Embryonic facial prominence (tissue), 1 donor: ENCODE data around the gene FRAS1.
"Not testable (repeated sequence)": the region's sequence is repeated elsewhere in the genome, so short reads cannot be mapped to it uniquely, and the experiment has no call there.

ENCODE experiments used
- DNase-seq: peaks from one replicate; pipeline ENCODE4 v3.0.0-alpha.2; 2016; ENCODE audit errors: extremely low spot score

FRAS1 gene

GRCh38 chr4:78210694-78211410 is 153.7 kb downstream of the FRAS1 start:
- DNase-seq: no peak

DNA sequence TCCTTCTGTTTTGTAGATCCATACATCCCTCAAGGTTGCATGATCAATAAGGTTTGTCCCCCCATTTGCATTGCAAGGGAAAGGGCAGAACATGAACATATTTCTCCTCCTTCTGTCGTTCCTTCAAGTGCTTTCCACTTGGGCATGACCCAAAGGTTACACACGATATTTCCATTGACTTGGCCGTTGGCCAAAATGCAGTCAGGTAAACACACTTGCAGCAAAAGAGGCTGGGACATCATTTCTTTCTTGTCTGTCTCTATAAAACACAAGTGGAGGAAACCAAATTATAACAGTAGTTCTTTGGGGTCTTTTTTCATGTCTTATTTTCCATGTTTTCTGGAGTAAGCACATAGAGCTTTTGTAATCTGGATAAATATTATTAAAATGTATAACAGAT is 156.1 kb downstream of the FRAS1 start:
- DNase-seq: no peak

- no peak for DNase-seq
Observed at GRCh38 chr4:78214078-78214477, 157.0 kb downstream of the FRAS1 start.

DNA sequence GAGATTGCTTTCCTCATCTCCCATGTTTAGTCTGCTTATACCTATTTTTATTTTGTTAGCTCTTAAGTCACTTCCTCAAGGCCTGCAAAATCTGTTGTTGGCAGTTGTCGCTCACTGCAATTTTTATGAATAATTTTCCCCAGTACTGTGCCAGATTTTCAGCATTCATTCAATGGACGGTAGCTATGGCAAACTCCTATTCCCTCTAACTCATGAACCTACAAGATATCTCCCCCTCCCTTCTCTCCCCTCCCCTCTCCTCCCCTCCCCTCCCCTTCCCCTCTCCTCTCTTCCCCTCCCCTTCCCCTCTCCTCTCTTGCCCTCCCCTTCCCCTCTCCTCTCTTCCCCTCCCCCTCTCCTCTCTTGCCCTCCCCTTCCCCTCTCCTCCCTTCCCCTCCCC is 160.4 kb downstream of the FRAS1 start:
- no peak for DNase-seq

GRCh38 chr4:78218260-78218659 is 161.1 kb downstream of the FRAS1 start:
- no peak for DNase-seq

GRCh38 chr4:78219825-78220224 is 162.7 kb downstream of the FRAS1 start:
- no peak for DNase-seq

DNA sequence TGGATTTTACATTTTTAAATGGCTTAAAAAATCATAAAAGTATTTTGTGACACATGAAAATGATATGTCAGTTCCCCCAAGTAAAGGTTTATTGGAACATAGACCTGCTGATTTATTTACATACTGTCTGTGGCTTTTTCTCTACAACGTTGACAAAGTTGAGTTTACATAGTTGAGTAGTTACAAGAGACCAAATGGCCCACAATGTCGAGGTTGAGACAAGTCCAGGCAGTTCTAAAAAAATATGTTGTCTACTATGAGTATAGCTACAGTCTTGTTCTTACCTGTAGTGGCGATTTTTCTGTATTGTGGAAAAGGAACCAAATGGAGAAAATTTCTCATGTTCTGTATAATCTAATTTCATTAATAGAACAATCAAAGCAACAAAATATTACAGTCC is 163.2 kb downstream of the FRAS1 start:
- DNase-seq: no peak

GRCh38 chr4:78222575-78223186 is 165.6 kb downstream of the FRAS1 start:
- no peak for DNase-seq

DNA sequence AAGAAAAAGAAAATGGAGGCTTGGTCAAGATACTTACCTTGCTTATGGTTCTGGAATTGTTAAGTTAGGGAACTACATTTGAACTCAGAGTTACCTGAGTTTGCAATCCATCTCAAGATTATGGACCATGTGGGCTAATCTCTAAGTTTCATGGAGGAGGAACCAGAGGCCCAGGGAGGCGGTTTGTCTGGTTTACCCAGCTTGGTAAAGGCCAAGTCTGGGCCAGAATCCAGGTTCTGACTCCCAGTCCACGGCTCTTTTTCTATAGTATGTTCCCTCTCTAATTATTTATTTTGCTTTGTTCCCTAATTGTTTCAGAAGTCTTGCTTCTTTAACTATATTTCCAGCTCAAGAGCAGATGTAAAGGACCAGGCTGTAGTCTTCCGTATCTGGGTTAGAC is 168.1 kb downstream of the FRAS1 start:
- no peak for DNase-seq

DNA sequence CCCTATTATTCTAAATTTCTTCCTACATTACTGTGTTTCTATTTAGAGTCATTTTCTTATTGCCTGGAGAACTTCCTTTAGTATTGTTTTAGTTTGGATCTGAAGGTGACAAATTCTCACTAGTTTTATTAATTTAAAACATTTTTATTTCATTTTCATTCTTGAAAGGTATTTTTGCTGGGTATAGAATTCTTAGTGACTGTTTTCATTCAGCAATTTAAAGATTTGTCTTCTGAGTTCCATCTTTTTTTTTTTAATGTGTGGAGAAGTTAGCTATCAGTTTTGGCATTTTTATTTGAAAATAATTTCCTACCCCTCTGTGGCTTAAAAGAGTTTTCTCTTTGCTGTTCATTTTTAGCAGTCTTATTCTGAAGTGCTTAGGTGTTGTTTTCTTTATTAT is 169.2 kb downstream of the FRAS1 start:
- no peak for DNase-seq

GRCh38 chr4:78227411-78228057 is 170.4 kb downstream of the FRAS1 start:
- DNase-seq: no peak

DNA sequence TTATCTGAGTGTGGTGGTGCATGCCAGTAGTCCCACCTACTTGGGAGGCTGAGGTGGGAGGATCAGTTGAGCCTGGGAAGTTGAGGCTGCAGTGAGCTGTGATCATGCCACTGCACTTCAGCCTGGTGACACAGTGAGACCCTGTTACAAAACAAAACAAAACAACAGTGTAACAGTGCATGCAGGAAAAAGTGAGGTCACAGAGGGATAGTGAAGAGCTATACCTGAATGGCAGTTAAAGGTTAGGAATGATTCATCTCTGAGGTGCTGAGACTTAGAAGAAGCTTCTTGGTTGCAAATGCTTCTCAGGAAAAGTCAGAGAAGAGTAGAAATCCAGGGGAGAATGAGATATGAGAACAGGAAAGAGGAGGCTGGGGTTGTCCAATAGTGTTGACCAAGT is 178.7 kb downstream of the FRAS1 start:
- no peak for DNase-seq

- no peak for DNase-seq
Observed at GRCh38 chr4:78237360-78237759, 180.2 kb downstream of the FRAS1 start.

DNA sequence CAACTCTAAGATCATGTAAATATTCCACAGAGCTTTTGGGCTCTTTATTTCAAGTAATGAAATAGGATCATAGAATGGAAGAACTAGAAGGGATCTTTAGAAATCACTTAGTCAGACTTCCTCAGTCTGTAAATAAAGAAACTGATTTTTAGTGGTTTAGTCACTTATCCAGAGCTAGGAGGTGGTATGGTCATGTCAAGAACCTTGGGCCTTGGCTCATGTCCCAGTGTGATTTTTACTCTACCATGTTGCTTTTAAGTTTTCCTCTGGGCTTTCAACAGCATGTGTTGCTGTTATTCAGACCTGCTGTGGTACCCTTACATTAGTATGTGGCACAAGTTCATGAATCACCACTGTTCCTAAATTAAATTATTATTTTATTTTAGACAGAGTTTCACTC is 184.9 kb downstream of the FRAS1 start:
- no peak for DNase-seq

DNA sequence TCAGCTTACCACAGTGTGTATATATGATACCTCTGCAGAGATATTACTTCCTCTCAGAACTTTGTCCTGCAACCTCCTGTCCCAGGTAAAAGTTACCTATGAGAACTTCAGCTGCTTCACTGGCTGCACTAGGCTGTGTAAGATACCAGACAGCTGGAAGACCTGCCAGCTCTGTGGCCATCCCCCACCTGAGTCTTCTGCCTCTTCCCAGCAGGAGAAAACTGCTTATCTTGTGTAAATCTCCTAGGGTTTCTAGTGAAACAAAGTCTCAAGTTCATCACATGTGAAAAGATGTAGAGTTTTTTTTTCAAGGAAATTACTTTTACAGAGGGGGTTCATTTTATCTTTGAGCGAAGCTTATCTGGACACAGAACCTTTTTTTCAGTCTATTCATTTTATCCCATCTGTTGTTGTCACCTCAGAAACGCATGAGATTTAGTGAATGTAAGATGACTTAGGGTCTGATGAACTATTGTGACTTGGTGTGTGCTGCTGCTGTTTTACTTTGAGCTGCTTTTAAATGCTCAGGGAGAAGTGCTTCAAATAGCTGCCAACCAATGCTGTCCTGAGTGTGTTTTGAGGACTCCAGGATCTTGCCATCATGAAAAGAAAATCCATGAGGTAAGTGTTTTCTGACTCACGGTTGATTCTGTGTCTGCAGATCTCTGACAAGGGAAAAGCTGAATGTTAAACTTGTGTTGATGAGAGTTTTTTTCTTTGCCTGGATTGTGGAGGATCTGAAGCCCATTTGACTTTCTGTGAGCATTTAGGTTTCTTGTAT is 187.8 kb downstream of the FRAS1 start:
- no peak for DNase-seq

DNA sequence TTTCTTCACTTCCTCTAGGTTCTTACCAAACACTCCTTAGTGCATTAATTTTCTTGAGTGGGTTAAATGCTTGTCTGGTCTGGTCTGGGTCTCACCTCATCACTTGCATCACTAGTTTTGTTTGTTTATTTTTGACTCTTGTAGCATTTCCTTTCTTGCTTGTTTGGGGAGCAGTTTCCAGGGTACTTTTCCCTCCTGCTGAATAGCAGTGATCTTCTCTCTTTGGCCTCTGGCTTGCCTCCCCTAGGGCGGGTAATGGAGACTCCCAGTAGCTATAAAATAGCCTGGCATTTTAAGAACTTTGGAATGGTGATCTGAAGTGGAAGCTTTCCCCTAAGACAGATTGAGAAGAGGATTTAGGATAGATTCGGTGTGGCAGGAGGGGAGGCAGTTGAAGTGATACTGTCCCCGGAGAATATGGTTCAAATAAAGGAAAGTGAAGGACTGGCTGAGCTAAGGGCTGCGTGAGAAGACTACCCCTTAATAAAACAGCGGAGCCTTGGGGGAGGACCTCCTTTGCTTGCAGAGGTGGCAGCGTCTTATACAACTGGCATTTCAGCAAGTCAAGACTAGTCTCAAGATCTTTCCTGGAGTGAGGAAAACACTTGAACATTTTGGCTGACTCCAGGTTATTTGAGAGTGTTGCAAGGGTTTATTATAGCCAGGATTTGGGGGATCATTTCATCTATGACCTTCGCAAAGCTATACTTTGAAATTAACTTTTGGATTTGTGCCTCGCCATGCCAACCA is 190.6 kb downstream of the FRAS1 start:
- DNase-seq: no peak

GRCh38 chr4:78250500-78250899 is 193.4 kb downstream of the FRAS1 start:
- DNase-seq: no peak

DNA sequence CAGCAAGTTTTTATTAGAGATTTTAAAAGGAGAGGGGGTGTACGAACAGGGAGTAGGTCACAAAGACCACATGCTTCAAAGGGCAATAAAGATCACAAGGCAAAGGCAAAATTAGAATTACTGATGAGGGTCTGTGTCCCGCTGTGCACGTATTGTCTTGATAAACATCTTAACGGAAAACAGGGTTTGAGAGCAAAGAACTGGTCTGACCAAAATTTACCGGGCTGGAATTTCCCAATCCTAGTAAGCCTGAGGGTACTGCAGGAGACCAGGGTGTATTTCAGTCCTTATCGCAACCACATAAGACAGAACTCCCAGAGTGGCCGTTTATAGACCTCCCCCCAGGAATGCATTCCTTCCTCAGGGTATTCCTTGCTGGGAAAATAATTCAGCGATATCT is 195.7 kb downstream of the FRAS1 start:
- not testable (repeated sequence) for DNase-seq

DNA sequence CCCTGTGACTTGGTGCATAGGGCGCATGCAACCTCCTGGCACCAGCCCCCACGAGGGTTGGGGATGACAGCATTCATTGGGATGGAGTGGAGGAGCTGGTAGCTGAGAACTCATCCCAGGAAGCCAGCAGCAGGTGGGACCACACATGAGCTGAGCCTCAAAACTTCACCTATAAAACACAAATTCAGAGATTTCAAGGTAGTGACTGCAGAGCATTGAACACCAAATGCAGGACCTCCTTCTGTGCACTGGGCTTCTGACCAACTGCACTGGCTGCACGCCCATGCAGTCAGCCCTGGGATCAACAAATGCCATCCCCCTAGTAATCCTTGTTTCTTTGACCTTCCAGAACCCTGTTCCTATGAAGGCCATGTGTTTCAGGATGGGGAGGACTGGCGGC is 197.8 kb downstream of the FRAS1 start:
- DNase-seq: no peak

DNA sequence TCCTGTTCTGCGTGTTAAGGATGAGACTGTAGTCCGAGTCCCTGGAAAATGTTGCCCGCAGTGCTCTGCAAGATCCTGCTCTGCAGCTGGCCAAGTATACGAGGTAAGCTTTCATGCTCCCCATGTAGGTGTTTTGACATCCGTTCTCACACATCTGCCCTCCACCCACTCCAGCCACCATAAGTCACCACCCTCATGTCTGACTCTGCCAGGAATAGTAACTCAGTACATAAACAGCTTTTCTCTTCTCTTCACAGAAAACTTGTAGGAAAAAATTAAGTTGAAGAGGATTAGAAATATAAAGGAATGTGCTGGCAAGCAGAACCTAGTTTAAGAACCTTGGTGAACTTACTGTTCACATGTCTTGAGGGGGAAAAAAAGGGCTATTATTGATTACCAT is 207.9 kb downstream of the FRAS1 start:
- DNase-seq: no peak

- no peak for DNase-seq
Observed at GRCh38 chr4:78267790-78268189, 210.7 kb downstream of the FRAS1 start.

DNA sequence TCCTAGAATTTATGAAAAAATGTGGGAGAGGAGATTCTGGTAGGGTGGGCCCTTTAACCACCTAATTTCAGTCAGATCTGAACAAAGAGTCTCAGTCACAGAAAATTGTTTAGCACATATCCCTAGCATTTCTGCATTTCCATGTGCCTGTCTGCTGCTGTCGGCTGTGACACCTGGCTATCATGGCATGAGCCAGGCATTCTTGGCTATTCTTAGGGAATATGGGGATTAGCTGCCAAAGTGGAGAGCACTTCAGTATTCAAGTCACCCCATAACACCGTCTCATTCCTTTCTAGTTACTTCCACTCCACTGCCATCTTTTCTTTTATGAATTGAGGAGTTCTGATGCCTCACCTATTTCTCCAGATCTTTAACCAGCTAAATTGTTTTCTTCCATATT is 211.5 kb downstream of the FRAS1 start:
- no peak for DNase-seq
